Type B pancreatic cell (in vitro differentiated cells): Measurements from ENCODE around the gene CD55. TPM values are rescaled to one million over a fixed set of nuclear protein-coding genes. Genes with fewer than 3 reads are reported as not detected.

Experiments used
- DNase-seq: peaks from one replicate; pipeline ENCODE4 v3.0.0; 2021; ENCODE audit warnings: mixed read lengths; ENCODE audit not compliant: unreplicated experiment; ENCODE audit errors: extremely low spot score
- H3K27ac Mint-ChIP-seq: 2 replicates; pipeline ENCODE4 v1.8.0; 2021; ENCODE audit warnings: mild to moderate bottlenecking, mixed read lengths
- H3K27me3 Mint-ChIP-seq: 2 replicates; pipeline ENCODE4 v1.8.0; 2021; ENCODE audit warnings: mixed read lengths
- H3K36me3 Mint-ChIP-seq: 2 replicates; pipeline ENCODE4 v1.8.0; 2021; ENCODE audit warnings: mixed read lengths
- H3K4me1 Mint-ChIP-seq: one replicate; pipeline ENCODE4 v1.8.0; 2021; ENCODE audit warnings: mixed read lengths; ENCODE audit not compliant: unreplicated experiment
- H3K4me3 Mint-ChIP-seq: 2 replicates; pipeline ENCODE4 v1.8.0; 2021; ENCODE audit warnings: mild to moderate bottlenecking, mixed read lengths
- H3K9me3 Mint-ChIP-seq: 2 replicates; pipeline ENCODE4 v1.8.0; 2021; ENCODE audit warnings: mixed read lengths
- total RNA-seq: library from RNA; stranded (reverse); gene quantifications from 2 replicates; pipeline ENCODE4 v1.2.1, GENCODE V29; 2021; ENCODE audit warnings: low replicate concordance
- TF ChIP-seq, protein P1 (sequence below): fragments of 200-600 bp; sonication (generic); conservative IDR thresholded peaks from 2 replicates; pipeline ENCODE4 v1.5.0; 2021; ENCODE audit warnings: antibody characterized with exemption, mild to moderate bottlenecking

Gene CD55
- total RNA-seq, 1 donor from 2014 or later = 60.0 TPM

- Mint-ChIP-seq H3K27me3 (no peaks in the 10 kb centered on the region), H3K27ac (no peak overlapping the region), H3K4me3 (no peak overlapping the region)
Observed at GRCh38 chr1:207335138-207335537, 13.7 kb downstream of the CD55 start.

GRCh38 chr1:207335695-207336363 is 14.4 kb downstream of the CD55 start:
- TF ChIP-seq, protein P1, sequence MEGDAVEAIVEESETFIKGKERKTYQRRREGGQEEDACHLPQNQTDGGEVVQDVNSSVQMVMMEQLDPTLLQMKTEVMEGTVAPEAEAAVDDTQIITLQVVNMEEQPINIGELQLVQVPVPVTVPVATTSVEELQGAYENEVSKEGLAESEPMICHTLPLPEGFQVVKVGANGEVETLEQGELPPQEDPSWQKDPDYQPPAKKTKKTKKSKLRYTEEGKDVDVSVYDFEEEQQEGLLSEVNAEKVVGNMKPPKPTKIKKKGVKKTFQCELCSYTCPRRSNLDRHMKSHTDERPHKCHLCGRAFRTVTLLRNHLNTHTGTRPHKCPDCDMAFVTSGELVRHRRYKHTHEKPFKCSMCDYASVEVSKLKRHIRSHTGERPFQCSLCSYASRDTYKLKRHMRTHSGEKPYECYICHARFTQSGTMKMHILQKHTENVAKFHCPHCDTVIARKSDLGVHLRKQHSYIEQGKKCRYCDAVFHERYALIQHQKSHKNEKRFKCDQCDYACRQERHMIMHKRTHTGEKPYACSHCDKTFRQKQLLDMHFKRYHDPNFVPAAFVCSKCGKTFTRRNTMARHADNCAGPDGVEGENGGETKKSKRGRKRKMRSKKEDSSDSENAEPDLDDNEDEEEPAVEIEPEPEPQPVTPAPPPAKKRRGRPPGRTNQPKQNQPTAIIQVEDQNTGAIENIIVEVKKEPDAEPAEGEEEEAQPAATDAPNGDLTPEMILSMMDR = no peak
- peaks cover 31% of the 10 kb centered on the region for H3K36me3 Mint-ChIP-seq
- H3K27me3 Mint-ChIP-seq = no peaks in the 10 kb centered on the region
- H3K9me3 Mint-ChIP-seq = peaks cover 8% of the 10 kb centered on the region
- H3K4me1 Mint-ChIP-seq = peaks cover 6% of the 10 kb centered on the region
- H3K27ac Mint-ChIP-seq = peak overlapping the region; percentile 78
- H3K4me3 Mint-ChIP-seq = no peak overlapping the region
- DNase-seq = no peak

More at GRCh38 chr1:207335138-207335537, 13.7 kb downstream of the CD55 start:
- Mint-ChIP-seq H3K9me3 (peaks cover 8% of the 10 kb centered on the region), H3K4me1 (peaks cover 6% of the 10 kb centered on the region), H3K36me3 (peaks cover 33% of the 10 kb centered on the region)
- TF ChIP-seq, protein P1 = no peak
- no peak for DNase-seq

DNA sequence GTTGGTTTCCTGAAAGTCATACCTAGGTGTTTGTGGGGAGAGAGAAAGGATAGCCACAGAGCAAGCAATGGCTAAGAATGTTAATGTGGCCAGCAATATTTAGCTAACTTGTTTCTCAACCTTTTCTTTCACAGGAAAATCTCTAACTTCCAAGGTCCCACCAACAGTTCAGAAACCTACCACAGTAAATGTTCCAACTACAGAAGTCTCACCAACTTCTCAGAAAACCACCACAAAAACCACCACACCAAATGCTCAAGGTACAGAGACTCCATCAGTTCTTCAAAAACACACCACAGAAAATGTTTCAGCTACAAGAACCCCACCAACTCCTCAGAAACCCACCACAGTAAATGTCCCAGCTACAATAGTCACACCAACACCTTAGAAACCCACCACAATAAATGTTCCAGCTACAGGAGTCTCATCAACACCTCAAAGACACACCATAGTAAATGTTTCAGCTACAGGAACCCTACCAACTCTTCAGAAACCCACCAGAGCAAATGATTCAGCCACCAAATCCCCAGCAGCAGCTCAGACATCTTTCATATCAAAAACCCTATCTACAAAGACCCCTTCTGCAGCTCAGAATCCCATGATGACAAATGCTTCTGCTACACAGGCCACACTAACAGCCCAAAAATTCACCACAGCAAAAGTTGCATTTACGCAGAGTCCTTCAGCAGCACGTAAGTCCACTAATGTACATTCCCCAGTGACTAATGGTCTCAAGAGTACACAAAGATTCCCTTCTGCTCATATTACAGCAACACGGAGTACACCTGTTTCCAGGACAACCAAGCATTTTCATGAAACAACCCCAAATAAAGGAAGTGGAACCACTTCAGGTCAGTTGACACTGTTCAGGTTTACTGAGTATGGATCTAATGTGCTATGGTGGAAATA is 15.3 kb downstream of the CD55 start:
- Mint-ChIP-seq H3K27ac (peak overlapping the region; percentile 78), H3K27me3 (no peaks in the 10 kb centered on the region), H3K4me3 (peak overlapping the region; percentile 37), H3K9me3 (peaks cover 8% of the 10 kb centered on the region), H3K36me3 (peaks cover 39% of the 10 kb centered on the region), H3K4me1 (peaks cover 6% of the 10 kb centered on the region)
- no peak for DNase-seq
- TF ChIP-seq, protein P1 = no peak

GRCh38 chr1:207342332-207342731 is 20.9 kb downstream of the CD55 start:
- Mint-ChIP-seq H3K27me3 (no peaks in the 10 kb centered on the region), H3K4me1 (peaks cover under 1% of the 10 kb centered on the region)

DNA sequence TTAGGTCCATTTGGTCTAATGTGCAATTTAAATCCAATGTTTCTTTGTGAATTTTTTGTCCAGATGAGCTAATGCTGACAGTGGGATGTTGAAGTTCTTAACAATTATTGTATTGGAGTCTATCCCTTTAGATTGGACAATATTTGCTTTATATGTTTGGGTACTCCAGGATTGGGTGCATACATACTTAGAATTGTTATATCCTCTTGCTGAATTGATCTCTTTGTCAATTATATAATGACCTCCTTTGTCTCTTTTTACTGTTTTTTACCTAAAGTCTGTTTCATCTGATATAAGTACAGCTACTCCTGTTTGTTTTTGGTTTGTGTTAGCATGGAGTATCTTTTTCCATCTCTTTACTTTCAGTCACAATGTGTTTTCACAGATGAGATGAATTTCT is 22.2 kb downstream of the CD55 start:
- H3K27me3 Mint-ChIP-seq = no peaks in the 10 kb centered on the region
- H3K36me3 Mint-ChIP-seq = peaks cover 44% of the 10 kb centered on the region
- no peaks in the 10 kb centered on the region for H3K9me3 Mint-ChIP-seq
- no peak for DNase-seq
- no peak overlapping the region for H3K4me3 Mint-ChIP-seq
- H3K4me1 Mint-ChIP-seq = no peaks in the 10 kb centered on the region
- TF ChIP-seq, protein P1 = no peak
- H3K27ac Mint-ChIP-seq = no peak overlapping the region

More at GRCh38 chr1:207342332-207342731, 20.9 kb downstream of the CD55 start:
- H3K4me3 Mint-ChIP-seq = peak overlapping the region; percentile 35
- TF ChIP-seq, protein P1 = no peak
- no peak for DNase-seq
- H3K27ac Mint-ChIP-seq = peak overlapping the region; percentile 62
- peaks cover 33% of the 10 kb centered on the region for H3K36me3 Mint-ChIP-seq
- no peaks in the 10 kb centered on the region for H3K9me3 Mint-ChIP-seq
